Brain microvascular endothelial cell (primary cell): ENCODE results near the gene SEMA6A.

Experiments
- DNase-seq: peaks from one replicate; pipeline ENCODE4 v3.0.0-alpha.2; 2020
- H3K27ac ChIP-seq: fragments of 250-450 bp; sonication (Bioruptor Pico); 2 replicates; pipeline ENCODE4 v1.5.1; 2020; ENCODE audit warnings: mild to moderate bottlenecking, moderate library complexity
- H3K27me3 ChIP-seq: fragments of 250-450 bp; sonication (Bioruptor Pico); replicated peaks from 2 replicates; pipeline ENCODE4 v1.5.1; 2020; ENCODE audit warnings: mild to moderate bottlenecking
- H3K36me3 ChIP-seq: fragments of 250-450 bp; sonication (Bioruptor Pico); replicated peaks from 2 replicates; pipeline ENCODE4 v1.5.1; 2020; ENCODE audit warnings: mild to moderate bottlenecking
- H3K4me3 ChIP-seq: 2 replicates; pipeline ENCODE4 v1.5.1; 2011; ENCODE audit warnings: low read depth, mild to moderate bottlenecking, control low read depth, low read length, moderate library complexity
- CTCF ChIP-seq: IDR thresholded peaks from 2 replicates; pipeline ENCODE4 v1.5.1; 2011; ENCODE audit warnings: low read depth, mild to moderate bottlenecking, moderate library complexity, low read length, control low read depth, inconsistent platforms; ENCODE audit errors: missing control alignments
- in situ Hi-C: cut with HindIII; loops from 2 replicates; pipeline ENCODE4 v1.10.0; 2017; ENCODE audit warnings: low sequenced_read_pairs, low pct_ligation_motif_present

SEMA6A gene

DNA sequence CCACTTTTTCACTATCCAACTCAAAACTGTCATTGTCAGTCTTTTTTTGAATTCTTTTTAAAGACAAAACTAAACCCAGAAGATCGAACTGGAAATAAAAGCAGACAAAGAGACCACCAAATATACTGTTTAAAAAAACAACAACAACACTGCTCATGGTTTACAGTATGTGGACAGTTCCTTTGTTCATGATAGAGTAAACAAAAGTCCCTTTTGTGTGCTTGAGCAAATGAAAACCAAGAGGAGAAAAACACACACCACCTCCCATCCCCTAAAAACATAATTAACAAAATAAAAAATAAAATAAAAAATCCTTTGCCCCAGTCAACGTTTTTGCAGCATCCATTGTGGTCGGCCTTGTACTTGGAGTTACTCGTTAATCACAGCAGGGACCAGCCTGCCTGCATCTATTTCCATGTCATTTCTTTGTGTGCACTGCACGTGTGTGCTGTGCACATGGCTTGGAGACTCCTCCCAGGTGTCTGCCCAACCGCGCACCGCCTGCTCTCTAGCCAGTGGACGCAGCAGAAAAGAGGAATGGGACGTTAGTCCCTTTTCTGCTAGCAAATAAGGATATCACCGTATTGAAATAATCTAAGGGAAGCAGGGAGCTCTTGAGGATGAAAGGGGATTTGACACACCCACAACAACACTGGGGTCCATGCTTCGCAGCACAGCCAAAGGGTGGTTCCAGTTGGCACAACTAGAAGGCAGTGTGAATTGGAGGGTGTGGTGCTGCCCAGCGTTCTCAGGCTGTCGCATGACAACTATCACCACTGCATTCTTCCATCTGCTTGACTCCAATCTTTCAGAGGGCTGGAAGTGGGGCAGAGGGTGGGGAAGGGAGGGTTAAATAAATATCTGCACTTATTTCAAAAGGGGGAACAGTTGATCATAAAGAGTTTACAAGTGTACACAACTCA lies 130.0 kb downstream of the SEMA6A start:
- in situ Hi-C loops, result no loop called here
- H3K27ac ChIP-seq, result no peak overlapping the region
- H3K4me3 ChIP-seq, result no peak overlapping the region
- H3K27me3 ChIP-seq, result no peaks in the 10 kb centered on the region
- no peak for DNase-seq
- H3K36me3 ChIP-seq, result no peaks in the 10 kb centered on the region
- no peak for TF ChIP-seq CTCF

DNA sequence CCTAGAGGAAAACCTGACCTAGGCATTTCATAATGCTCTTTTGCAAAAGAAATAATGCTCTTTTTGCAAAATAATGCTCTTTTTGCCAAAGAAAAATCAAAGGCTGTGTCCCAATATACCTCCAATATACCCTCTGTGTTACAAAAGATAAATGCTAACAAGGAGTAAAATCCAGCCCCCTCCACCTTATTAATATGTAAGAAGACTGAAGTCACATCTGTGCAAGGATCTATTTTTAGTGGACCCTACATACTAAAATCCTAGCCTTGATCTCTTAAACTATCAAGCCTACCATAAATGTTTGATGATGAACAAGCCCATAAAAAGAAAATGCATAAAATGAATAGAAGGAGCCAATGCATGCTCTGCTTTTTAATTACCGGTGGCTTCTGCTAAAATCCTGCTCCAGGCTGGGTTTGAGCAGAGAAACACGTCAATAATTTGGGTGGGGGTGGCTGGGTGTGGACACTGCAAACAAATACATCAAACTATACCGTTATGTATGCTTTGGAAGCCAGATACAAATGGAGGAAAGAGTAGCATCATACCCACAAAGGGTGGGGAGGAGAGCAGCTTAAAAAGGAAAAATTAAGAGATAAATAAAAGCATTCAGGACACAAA lies 131.6 kb downstream of the SEMA6A start:
- no peak for DNase-seq
- Histone ChIP-seq H3K27ac (no peak overlapping the region), H3K4me3 (no peak overlapping the region), H3K36me3 (no peaks in the 10 kb centered on the region), H3K27me3 (no peaks in the 10 kb centered on the region)
- in situ Hi-C loops, result no loop called here
- TF ChIP-seq CTCF, result no peak

DNA sequence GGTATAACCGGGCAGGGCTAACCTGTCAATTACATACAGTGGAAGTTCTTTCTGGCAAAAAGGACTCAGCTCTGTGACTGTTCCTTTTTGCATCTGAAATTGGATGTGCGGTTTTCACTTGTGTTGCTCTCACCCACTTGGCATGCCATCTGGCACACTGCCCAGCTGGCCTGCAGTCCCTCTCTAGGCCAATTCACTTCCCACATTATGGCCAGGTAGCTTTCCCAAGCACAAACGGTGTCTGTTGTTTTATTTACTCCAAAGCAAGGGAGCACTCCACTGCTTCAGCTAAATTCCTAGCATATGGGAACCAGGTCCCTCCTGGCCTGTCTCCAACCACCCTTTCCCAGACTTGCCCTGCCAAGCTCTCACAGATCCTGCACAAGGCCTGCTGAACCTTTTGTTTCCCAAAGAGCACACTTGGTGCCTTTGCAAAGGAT lies 132.5 kb downstream of the SEMA6A start:
- H3K27ac ChIP-seq, result no peak overlapping the region
- TF ChIP-seq CTCF, result no peak
- no peaks in the 10 kb centered on the region for H3K27me3 ChIP-seq
- in situ Hi-C loops, result no loop called here
- H3K36me3 ChIP-seq, result no peaks in the 10 kb centered on the region
- DNase-seq, result no peak
- no peak overlapping the region for H3K4me3 ChIP-seq

DNA sequence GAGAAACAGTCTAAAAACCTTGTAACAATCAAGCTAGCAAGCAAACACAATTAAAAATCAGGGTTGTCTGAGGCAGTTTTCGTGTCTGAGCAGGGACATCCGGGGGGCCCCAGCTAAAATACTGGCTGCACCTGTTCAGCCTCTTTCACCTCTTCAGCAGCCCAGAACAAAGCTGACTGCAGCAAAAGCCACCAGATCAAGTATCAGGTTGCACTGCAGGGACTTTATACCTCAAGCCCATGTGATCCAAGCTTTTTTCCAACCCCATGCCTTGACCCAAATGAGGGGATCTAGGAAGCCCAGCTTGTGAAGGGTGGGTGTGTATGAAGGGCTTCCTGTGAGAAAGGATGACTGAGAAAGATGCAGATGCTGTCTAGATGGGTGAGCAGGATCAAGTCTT lies 133.4 kb downstream of the SEMA6A start:
- Histone ChIP-seq H3K36me3 (no peaks in the 10 kb centered on the region), H3K27ac (no peak overlapping the region), H3K4me3 (no peak overlapping the region), H3K27me3 (no peaks in the 10 kb centered on the region)
- no peak for DNase-seq
- in situ Hi-C loops, result no loop called here
- TF ChIP-seq CTCF, result no peak

GRCh38 chr5:116440457-116441001 lies 134.1 kb downstream of the SEMA6A start:
- H3K27me3 ChIP-seq, result no peaks in the 10 kb centered on the region
- no peak for DNase-seq
- no peak for TF ChIP-seq CTCF
- in situ Hi-C loops, result no loop called here
- H3K36me3 ChIP-seq, result no peaks in the 10 kb centered on the region
- H3K27ac ChIP-seq, result no peak overlapping the region
- no peak overlapping the region for H3K4me3 ChIP-seq
